ENCODE measurements around the gene RNF150. TPM values are rescaled to one million over a fixed set of nuclear protein-coding genes. Genes with fewer than 3 reads are reported as not detected.
"Not testable (repeated sequence)": the region's sequence is repeated elsewhere in the genome, so short reads cannot be mapped to it uniquely, and the experiment has no call there.

Gene RNF150
- total and polyA plus RNA-seq, 2 of the 4 experiments (the other 2 are of a cell fraction) = 6.2 to 18.1 TPM

GRCh38 chr4:140811429-140811828 lies 321.8 kb downstream of the RNF150 start:
- Histone ChIP-seq H3K14ac (replicated peaks; ENCODE audit: low read depth, low read length) (no peak overlapping the region), H4K5ac (ENCODE audit: low read depth, low read length) (no peak overlapping the region), H3K9me1 (ENCODE audit: insufficient read depth, low read length) (no peaks in the 10 kb centered on the region), H3K9ac (ENCODE audit: low read depth, low read length) (no peak overlapping the region), H4K20me1 (ENCODE audit: insufficient read depth, low read length) (no peaks in the 10 kb centered on the region), H3K79me1 (ENCODE audit: low read depth in 1 of 2, low read length in 2 of 2) (no peaks in the 10 kb centered on the region), H3K56ac (ENCODE audit: extremely low read depth, insufficient read depth, low read length) (no peak overlapping the region), H3K27ac (ENCODE audit: insufficient read depth, low read length) (no peak overlapping the region), H3K23ac (ENCODE audit: low read depth, low read length) (no peak overlapping the region), H2BK5ac (ENCODE audit: low read depth, low read length, poor library complexity, severe bottlenecking) (no peak overlapping the region), H2AK9ac (replicated peaks; ENCODE audit: low read depth, low read length, poor library complexity) (no peak overlapping the region), H2AK5ac (ENCODE audit: low read depth, low read length) (no peak overlapping the region), H2BK20ac (ENCODE audit: low read depth, low read length) (no peak overlapping the region), H3K4me1 (ENCODE audit: control insufficient read depth, insufficient read depth, low read length) (peaks cover 8% of the 10 kb centered on the region), H3K18ac (ENCODE audit: low read depth, low read length) (no peak overlapping the region), H3K4ac (ENCODE audit: low read depth, low read length) (no peak overlapping the region), H3K4me3 (ENCODE audit: insufficient read depth, low read depth, low read length) (no peak overlapping the region), H3K9me3 (ENCODE audit: control insufficient read depth, insufficient read depth, low read length) (no peaks in the 10 kb centered on the region), H2BK15ac (ENCODE audit: low read depth, low read length) (no peak overlapping the region), H2AFZ (replicated peaks; ENCODE audit: low read length, poor library complexity) (no peak overlapping the region), H4K8ac (ENCODE audit: low read depth in 2 of 2, low read length in 2 of 2) (no peak overlapping the region), H3K36me3 (ENCODE audit: control insufficient read depth, insufficient read depth, low read length) (no peaks in the 10 kb centered on the region), H3K4me2 (ENCODE audit: low read depth, low read length) (no peak overlapping the region), H4K91ac (ENCODE audit: insufficient read depth, low read depth, low read length) (no peak overlapping the region), H3K27me3 (ENCODE audit: control insufficient read depth, insufficient read depth, low read length) (peaks cover 31% of the 10 kb centered on the region), H2BK120ac (ENCODE audit: low read depth, low read length) (no peak overlapping the region)
- in situ Hi-C loops (cut with MboI; ENCODE audit: low sequenced_read_pairs) (no loop called here), dilution Hi-C loops (cut with HindIII; ENCODE audit: low sequenced_read_pairs, unreplicated experiment) (no loop called here), intact Hi-C loops (cut with micrococcal nuclease) (no loop called here)
- TF ChIP-seq POLR2A (IDR thresholded peaks at IDR 0.05; ENCODE audit: low read depth, low read length) (no peak), RCOR1 (IDR thresholded peaks at IDR 0.05; ENCODE audit: insufficient replicate concordance, low read length) (no peak), MAFK (IDR thresholded peaks at IDR 0.05; ENCODE audit: low read depth, low read length) (no peak), CHD1 (IDR thresholded peaks at IDR 0.05; ENCODE audit: low read depth, low read length) (no peak), MXI1 (IDR thresholded peaks at IDR 0.05; ENCODE audit: borderline replicate concordance, low read depth, low read length) (no peak), FOS (IDR thresholded peaks at IDR 0.05; ENCODE audit: low read depth, low read length) (no peak), BHLHE40 (IDR thresholded peaks at IDR 0.05; ENCODE audit: low read depth, low read length) (no peak)
- TF ChIP-seq, protein P1, sequence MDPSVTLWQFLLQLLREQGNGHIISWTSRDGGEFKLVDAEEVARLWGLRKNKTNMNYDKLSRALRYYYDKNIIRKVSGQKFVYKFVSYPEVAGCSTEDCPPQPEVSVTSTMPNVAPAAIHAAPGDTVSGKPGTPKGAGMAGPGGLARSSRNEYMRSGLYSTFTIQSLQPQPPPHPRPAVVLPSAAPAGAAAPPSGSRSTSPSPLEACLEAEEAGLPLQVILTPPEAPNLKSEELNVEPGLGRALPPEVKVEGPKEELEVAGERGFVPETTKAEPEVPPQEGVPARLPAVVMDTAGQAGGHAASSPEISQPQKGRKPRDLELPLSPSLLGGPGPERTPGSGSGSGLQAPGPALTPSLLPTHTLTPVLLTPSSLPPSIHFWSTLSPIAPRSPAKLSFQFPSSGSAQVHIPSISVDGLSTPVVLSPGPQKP (IDR thresholded peaks at IDR 0.05; ENCODE audit: borderline replicate concordance, low read depth, low read length) = no peak
- DNase-seq (no peak), ATAC-seq (ENCODE audit: low read depth) (no peak)
- no TSS peak for BruUV-seq (replicated peaks)
- WGBS, 2 experiments (ENCODE audit: extremely low coverage in 2 of 2, insufficient read length in 1 of 2) = no CpG with 5 or more reads among the region's 4 CpGs
- ChIA-PET CTCF (no interaction called here), POLR2A (ENCODE audit: unreplicated experiment) (no interaction called here)

DNA sequence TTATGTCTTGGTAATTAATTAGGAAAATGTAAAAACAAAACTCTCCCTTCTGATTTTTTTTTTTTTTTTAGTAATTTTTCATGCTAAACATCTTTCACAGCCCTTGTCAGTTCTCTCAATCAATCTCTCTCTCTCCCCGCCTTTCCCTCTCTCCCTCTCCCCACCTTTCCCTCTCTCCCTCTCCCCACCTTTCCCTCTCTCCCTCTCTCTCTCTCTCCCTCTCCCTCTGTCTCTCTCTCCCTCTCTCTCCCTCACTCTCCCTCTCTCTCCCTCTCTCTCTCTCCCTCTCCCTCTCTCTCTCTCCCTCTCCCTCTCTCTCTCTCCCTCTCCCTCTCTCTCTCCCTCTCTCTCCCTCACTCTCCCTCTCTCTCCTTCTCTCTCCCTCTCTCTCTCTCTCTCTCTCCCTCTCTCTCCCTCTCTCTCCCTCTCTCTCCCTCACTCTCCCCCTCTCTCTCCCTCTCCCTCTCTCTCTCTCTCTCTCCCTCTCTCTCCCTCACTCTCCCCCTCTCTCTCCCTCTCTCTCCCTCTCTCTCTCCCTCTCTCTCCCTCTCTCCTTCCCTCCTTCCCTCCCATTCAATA lies 322.6 kb downstream of the RNF150 start:
- no CpG with 5 or more reads among the region's 1 CpG for WGBS, 2 experiments (ENCODE audit: extremely low coverage in 2 of 2, insufficient read length in 1 of 2)
- dilution Hi-C loops (cut with HindIII; ENCODE audit: low sequenced_read_pairs, unreplicated experiment); H4K91ac ChIP-seq (ENCODE audit: insufficient read depth, low read depth, low read length); BruUV-seq (replicated peaks); H3K27ac ChIP-seq (ENCODE audit: insufficient read depth, low read length); H3K4me2 ChIP-seq (ENCODE audit: low read depth, low read length); H3K14ac ChIP-seq (replicated peaks; ENCODE audit: low read depth, low read length); H3K56ac ChIP-seq (ENCODE audit: extremely low read depth, insufficient read depth, low read length); H4K8ac ChIP-seq (ENCODE audit: low read depth in 2 of 2, low read length in 2 of 2); H2AK5ac ChIP-seq (ENCODE audit: low read depth, low read length); in situ Hi-C loops (cut with MboI; ENCODE audit: low sequenced_read_pairs); CTCF ChIA-PET; H3K4me3 ChIP-seq (ENCODE audit: insufficient read depth, low read depth, low read length); H4K5ac ChIP-seq (ENCODE audit: low read depth, low read length); intact Hi-C loops (cut with micrococcal nuclease); H2AFZ ChIP-seq (replicated peaks; ENCODE audit: low read length, poor library complexity); H4K20me1 ChIP-seq (ENCODE audit: insufficient read depth, low read length); H3K18ac ChIP-seq (ENCODE audit: low read depth, low read length); H3K23ac ChIP-seq (ENCODE audit: low read depth, low read length); POLR2A ChIA-PET (ENCODE audit: unreplicated experiment); DNase-seq; H3K36me3 ChIP-seq (ENCODE audit: control insufficient read depth, insufficient read depth, low read length); H3K79me1 ChIP-seq (ENCODE audit: low read depth in 1 of 2, low read length in 2 of 2); H3K9me3 ChIP-seq (ENCODE audit: control insufficient read depth, insufficient read depth, low read length); H2BK5ac ChIP-seq (ENCODE audit: low read depth, low read length, poor library complexity, severe bottlenecking); H2BK20ac ChIP-seq (ENCODE audit: low read depth, low read length); H2AK9ac ChIP-seq (replicated peaks; ENCODE audit: low read depth, low read length, poor library complexity); H3K4ac ChIP-seq (ENCODE audit: low read depth, low read length); H3K4me1 ChIP-seq (ENCODE audit: control insufficient read depth, insufficient read depth, low read length); ATAC-seq (ENCODE audit: low read depth); H3K9me1 ChIP-seq (ENCODE audit: insufficient read depth, low read length); H3K9ac ChIP-seq (ENCODE audit: low read depth, low read length); H2BK120ac ChIP-seq (ENCODE audit: low read depth, low read length); H2BK15ac ChIP-seq (ENCODE audit: low read depth, low read length): not testable (repeated sequence)
- H3K27me3 ChIP-seq (ENCODE audit: control insufficient read depth, insufficient read depth, low read length) = peaks cover 28% of the 10 kb centered on the region
